GM18858 (cell line): ENCODE results near the gene WDFY4.

ENCODE experiments used
- ATAC-seq: cut with Tn5 transposase; IDR thresholded peaks from one replicate; pipeline ENCODE4 v1.9.1; 2021; ENCODE audit not compliant: unreplicated experiment

Gene WDFY4

DNA sequence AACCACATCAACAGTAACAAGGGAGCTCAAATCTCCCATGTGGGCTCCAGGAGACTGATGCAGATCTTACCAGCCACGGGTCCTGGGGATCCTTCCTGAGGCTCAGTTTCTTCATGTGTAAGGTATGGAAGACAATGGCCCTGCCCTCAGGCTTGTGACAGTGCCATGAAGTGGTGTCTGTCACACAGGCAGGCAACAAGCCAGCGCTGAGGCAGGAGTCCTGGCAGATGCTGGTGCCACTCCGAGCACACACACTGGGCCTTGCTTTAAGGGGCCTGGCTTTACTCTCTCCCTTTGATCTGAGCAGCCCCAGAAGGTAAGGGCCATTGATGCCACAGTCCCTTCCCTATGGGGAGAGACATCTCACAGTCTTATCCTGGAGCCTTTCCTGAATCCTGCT, 283.4 kb downstream of the WDFY4 start:
- ATAC-seq: no peak

DNA sequence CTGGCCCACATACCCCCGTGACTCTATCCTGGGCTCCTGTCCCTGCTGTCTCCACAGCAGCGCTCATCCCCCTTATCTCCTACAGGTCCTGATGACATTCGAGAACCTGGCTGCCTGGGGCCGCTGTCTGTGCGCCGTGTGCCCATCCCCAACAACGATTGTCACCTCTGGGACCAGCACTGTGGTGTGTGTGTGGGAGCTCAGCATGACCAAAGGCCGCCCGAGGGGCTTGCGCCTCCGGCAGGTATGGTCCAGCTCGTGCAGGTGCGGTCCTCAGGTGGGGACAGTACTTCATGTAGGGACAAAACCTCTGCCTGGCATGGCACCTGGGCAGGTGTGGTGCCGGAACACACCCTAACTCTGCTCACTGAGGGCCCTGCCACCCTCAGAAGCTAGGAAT, 285.4 kb downstream of the WDFY4 start:
- no peak for ATAC-seq

- ATAC-seq: no peak
Observed at GRCh38 chr10:48970654-48971053, 286.0 kb downstream of the WDFY4 start.

DNA sequence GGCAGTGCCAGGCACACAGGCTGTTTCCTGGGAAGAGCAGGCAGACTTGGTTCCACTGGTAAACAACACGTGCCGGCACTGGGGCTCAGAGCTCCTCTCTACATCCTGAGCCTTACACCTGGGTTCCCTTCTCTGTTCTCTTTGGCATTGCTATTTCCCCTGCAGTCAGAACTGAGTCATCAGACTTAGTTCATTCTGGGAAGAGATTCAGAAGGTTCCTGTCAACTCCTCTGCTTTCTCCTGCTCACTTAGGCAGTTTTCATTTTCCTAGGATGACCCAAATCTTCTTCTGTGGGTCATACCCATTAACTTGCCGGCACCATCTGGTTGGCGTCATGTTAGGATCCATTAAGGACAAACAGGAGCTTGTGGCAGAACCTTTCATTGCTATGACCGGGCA, 288.4 kb downstream of the WDFY4 start:
- ATAC-seq: no peak

DNA sequence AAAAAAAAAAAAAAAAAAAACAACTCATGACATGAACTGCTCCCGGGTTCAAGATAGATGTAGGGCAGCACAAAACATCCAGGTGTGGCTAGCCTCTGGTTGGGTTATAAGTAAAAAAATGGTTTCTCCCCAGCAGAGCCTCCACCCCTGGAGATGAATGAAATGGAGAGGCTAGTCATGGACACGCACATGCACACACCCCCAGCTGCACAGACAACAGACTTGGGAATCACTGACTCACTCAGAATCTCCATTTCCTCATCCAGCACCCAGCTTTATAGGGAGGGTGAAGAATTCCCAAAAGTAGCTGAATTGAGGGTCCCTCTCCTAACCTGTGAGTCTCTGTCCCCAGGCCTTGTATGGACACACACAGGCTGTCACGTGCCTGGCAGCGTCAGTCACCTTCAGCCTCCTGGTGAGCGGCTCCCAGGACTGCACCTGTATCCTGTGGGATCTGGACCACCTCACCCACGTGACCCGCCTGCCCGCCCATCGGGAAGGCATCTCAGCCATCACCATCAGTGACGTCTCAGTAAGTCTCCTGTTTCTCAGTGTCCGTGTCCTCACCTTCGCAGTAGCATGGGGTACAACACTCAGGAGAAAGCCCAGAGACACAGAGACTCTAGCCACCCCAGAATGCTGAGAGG, 290.0 kb downstream of the WDFY4 start:
- ATAC-seq: no peak

- no peak for ATAC-seq
Observed at GRCh38 chr10:48976196-48976595, 291.5 kb downstream of the WDFY4 start.

GRCh38 chr10:48978318-48978717, 293.6 kb downstream of the WDFY4 start:
- no peak for ATAC-seq

DNA sequence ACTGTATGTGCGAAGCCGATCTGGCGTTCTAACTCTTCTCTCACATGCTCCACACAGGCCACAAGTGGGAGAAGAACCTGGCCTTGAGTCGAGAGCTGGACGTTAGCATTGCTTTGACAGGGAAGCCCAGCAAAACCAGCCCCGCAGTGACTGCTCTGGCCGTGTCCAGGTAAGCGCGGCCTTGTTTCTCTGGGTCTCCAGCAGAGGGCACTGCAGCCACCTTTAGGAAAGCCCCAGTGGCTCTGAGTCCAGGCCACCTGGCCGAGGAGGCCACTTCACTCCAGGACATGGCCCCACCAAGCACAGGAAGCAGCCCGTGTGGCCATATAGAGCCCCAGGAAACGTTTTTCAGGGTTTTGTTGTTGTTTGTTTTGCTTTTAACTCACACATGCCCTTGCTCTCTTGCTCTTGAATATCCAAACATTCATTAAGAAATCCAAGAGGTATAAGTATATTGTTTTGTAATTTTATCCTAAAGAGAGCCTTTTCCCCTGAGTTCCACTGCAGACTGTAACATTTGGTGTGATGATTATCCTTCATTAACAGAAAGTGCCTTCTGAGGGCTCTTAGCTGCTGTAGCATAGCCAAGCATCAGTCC, 296.7 kb downstream of the WDFY4 start:
- ATAC-seq: no peak

DNA sequence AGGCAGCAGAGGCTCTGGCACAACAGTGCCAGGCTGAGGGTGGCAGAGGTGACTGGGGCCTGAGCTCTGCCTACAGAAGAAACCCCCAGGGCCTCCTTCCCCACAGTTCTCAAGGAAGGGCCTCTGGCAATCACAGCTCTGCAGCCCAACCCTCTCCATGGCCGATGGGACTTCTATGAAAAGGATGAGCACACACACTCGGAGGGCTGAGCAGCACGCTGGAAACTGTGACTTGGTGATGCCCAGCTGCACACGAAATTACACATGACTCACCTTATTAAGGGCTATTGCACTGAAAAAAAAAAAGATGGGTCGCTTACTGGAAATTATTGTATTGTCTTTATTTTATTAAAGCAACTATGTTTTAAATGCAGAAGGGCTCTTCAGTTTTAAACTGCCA, 297.9 kb downstream of the WDFY4 start:
- no peak for ATAC-seq

DNA sequence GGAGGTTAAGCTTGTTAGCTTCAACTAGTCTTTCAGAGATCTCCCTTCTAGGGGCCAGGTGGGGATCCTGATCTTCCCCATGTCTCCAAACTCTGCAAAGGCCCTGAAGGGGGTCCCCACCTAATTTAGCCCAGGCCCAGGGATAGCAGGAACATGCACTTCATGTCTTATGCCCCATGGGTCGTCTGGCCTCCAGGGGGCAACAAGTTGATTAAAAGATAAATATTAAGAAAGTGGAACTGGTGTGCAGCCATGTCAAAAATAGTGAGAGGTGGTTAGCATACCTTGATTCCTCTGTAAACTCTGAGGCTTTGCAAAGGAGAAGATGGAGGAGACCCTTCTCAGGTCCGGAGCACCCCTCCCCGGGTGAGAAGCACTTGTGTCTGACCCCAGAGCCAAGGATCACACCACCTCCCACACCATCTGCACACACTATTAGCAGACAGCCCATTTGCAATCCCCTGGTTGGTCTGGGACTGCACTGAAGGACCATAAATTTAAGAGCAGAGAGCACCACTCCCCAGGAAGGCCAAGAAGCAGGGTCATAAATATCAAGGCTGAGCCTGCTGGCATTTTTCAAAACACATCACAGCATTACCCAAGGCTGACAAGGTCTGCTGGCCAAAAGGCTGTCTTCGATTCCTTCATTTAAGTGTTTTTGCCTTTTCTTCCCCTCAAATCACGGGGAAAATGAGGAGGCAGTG, 299.1 kb downstream of the WDFY4 start:
- ATAC-seq: no peak

DNA sequence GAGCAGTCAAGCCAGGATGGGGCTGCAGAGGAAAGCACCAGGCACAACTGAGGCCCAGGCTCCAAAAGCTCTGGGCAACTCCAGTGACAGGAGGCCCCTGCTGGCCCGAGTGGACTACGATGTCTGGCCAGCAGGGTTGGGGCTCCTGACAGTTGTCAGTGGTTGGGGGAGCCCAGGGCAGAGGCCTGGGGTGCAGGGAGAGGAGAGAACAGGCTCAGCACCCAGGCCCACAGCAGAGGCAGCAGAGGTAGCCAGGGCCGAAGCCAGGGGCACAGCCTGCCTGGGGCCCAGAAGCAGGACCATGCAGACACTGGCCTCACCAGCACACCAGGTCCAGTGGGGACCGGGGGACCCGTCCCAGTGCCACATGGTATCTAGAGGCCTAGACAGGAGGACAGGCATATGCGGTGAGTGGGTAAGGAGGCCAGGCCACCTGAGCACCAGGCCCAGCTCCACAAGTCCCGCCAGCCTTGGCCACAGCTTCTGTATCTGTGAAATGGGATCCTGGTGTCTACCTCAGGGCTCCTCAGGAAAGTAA, 301.0 kb downstream of the WDFY4 start:
- ATAC-seq: no peak

- no peak for ATAC-seq
Observed at GRCh38 chr10:48990226-48990625, 305.6 kb downstream of the WDFY4 start.

GRCh38 chr10:48993627-48994026, 309.0 kb downstream of the WDFY4 start:
- ATAC-seq: no peak

GRCh38 chr10:48996329-48996728, 311.7 kb downstream of the WDFY4 start:
- ATAC-seq: no peak

DNA sequence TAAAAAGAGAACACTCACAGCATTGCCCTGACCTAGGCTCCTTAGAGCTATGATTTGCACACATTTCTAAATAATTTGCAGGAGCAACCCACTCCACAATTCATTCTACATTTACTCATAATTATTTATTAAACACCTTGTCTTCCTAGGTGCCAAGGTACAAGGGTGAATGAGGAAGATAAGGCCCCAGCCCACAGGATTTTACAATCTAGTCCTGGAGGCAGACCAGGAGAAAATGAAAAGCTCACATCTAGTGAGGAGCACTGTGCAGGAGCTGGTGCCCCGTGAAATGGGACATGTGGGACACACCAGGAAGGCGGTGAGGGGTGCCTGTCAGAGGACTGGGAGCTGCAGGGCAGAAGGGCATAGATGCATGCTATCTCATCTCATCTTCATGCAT, 314.7 kb downstream of the WDFY4 start:
- no peak for ATAC-seq

DNA sequence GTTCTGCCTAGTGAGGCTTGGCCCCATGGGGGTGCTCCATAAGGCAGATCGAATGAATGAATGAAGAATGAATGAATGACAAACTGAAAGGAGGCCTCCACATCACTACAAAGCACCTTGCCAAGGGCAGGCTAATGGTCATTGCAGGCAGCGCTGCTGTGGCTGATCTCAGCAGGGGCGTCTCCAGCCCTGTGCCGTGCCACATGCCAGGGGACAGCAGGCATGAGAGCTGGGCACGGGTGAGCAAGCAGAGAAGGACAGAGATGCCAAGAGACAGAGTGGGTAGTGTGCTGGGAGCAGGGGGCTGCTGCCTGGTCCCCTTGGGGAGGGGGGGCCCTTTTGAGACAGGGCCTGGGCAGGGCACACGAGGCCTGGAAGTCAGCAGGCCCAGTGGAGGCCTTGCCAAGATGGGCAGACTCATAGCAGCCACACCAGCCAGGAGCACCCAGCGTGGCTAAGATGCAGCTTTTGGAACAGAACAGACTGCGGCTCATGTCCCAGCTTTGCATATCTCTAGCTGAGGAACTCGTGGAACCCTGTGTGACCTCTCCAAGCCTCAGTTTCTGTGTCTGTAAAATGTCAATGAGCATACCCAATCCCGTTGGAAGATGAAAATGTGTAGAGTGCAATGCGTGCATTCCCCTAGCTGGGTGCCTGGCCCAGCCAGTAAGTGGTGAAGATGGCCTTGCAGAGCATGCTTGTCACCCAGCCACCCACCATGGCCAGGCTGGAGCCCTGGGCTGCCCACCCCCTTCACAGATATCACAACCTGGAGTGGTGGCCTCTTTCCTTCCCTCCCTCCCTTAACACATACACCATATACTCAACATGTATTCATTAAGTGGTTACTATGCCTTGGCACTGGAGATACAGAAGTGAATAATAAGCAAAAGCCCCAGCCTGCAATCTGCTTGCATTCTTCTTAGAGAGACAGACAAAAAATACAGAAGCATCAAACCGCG, 316.0 kb downstream of the WDFY4 start:
- ATAC-seq: no peak

GRCh38 chr10:49001402-49001801, 316.7 kb downstream of the WDFY4 start:
- no peak for ATAC-seq

- ATAC-seq: no peak
Observed at GRCh38 chr10:49001870-49002672, 317.4 kb downstream of the WDFY4 start.

DNA sequence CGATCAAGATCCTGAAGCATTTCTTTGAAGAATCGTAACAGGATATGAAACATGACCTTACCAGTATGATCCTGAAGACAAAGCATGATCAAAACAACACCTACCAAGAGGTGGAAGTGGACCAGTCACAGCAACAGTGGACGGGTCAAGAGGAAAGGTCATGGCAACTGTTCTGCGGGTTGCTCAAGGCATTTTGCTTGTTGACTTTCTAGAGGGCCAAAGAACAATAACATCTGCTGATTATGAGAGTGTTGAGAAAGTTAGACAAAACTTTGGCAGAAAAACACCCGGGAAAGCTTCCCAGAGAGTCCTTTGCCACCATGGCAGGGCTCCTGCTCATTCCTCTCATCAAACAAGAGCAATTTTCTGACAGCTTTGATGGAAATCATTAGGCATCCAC, 320.6 kb downstream of the WDFY4 start:
- no peak for ATAC-seq

- ATAC-seq: no peak
Observed at GRCh38 chr10:49007129-49007528, 322.5 kb downstream of the WDFY4 start.
